Stimulated activated CD4-positive, alpha-beta T cell treated with anti-CD3 and anti-CD28 coated beads, Interleukin-4, amount 100 ng/mL, for 4 hours (primary cell): ENCODE data around the gene RALGDS.
A peak's percentile ranks its signal among the peaks of the same experiment; 100 is the strongest.

Experiments used
- DNase-seq, 2 experiments: peaks; one replicate each; pipeline ENCODE4 v3.0.0-alpha.2; 2020

The RALGDS gene

GRCh38 chr9:133134388-133135145 is 13.5 kb upstream of the RALGDS start:
- DNase-seq: no peak

- peak; percentile 63 to 81 for DNase-seq
Measured at GRCh38 chr9:133133681-133134387, 12.8 kb upstream of the RALGDS start.

GRCh38 chr9:133132174-133132573 is 11.1 kb upstream of the RALGDS start:
- no peak for DNase-seq

GRCh38 chr9:133131506-133131905 is 10.5 kb upstream of the RALGDS start:
- DNase-seq: no peak

GRCh38 chr9:133130685-133131244 is 9.7 kb upstream of the RALGDS start:
- peak in 1 of 2 experiments; percentile 39 for DNase-seq

GRCh38 chr9:133129001-133129795 is 8.2 kb upstream of the RALGDS start:
- no peak for DNase-seq

- DNase-seq: no peak
Measured at GRCh38 chr9:133128152-133128551, 7.1 kb upstream of the RALGDS start.

- DNase-seq: peak in 1 of 2 experiments; percentile 48
Measured at GRCh38 chr9:133127340-133127981, 6.4 kb upstream of the RALGDS start.

GRCh38 chr9:133126697-133127339 is 5.8 kb upstream of the RALGDS start:
- DNase-seq: no peak

- no peak for DNase-seq
Measured at GRCh38 chr9:133125941-133126696, 5.1 kb upstream of the RALGDS start.

GRCh38 chr9:133124907-133125275 is 3.9 kb upstream of the RALGDS start:
- no peak for DNase-seq

- DNase-seq: no peak
Measured at GRCh38 chr9:133124123-133124906, 3.3 kb upstream of the RALGDS start.

- no peak for DNase-seq
Measured at GRCh38 chr9:133122935-133123611, 2.0 kb upstream of the RALGDS start.

- no peak for DNase-seq
Measured at GRCh38 chr9:133122605-133122934, 1.5 kb upstream of the RALGDS start.

- no peak for DNase-seq
Measured at GRCh38 chr9:133121915-133122550, 993 bp upstream of the RALGDS start.

GRCh38 chr9:133120501-133121197 is 391 bp downstream of the RALGDS start:
- no peak for DNase-seq

GRCh38 chr9:133119846-133120500 is 1.1 kb downstream of the RALGDS start:
- no peak for DNase-seq

- DNase-seq: no peak
Measured at GRCh38 chr9:133119103-133119845, 1.8 kb downstream of the RALGDS start.
